ENCODE results near the gene TDRD5. TPM values are rescaled to one million over a fixed set of nuclear protein-coding genes. Genes with fewer than 3 reads are reported as not detected.

TDRD5 gene
- total RNA-seq, 1 experiment from 2014 or later = 0.66 TPM

DNA sequence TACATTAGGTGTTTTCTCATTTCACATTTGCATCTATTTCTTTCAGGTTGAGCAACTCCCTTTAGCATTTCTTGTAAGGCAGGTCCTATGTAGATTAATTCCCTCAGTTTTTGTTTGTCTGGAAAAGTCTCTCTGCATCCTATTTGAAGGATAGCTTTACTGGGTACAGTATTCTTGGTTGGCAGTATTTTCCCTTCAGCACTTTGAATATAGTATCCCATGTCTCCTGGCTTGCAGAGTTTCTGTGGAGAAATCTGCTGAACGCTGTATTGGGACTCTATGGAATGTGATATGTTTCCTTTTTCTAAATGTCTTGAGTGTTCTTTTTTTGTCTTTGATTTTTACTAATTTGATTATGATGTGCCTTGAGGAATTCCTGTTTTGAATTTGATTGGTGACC, 122.5 kb downstream of the TDRD5 start:
- POLR2A ChIA-PET = no interaction called here

More for the DNA sequence above, 122.5 kb downstream of the TDRD5 start:
- CTCF ChIA-PET = interaction anchor here (14.4 kb wide), 1 partner anchor 98 kb away, joined by 914 read pairs; no protein-coding TSS in a partner anchor
- Mint-ChIP-seq H3K4me1 (no peaks in the 10 kb centered on the region), H3K36me3 (peaks cover 36% of the 10 kb centered on the region), H3K27me3 (ENCODE audit: low read depth) (peaks cover 11% of the 10 kb centered on the region), H3K4me3 (no peak overlapping the region), H3K9me3 (peaks cover 59% of the 10 kb centered on the region), H3K27ac (no peak overlapping the region)
- TF ChIP-seq IRF2 (CRISPR knock-in tag; IDR thresholded peaks at IDR 0.05; ENCODE audit: borderline replicate concordance, low read depth) = no peak
- TF ChIP-seq, protein P1, sequence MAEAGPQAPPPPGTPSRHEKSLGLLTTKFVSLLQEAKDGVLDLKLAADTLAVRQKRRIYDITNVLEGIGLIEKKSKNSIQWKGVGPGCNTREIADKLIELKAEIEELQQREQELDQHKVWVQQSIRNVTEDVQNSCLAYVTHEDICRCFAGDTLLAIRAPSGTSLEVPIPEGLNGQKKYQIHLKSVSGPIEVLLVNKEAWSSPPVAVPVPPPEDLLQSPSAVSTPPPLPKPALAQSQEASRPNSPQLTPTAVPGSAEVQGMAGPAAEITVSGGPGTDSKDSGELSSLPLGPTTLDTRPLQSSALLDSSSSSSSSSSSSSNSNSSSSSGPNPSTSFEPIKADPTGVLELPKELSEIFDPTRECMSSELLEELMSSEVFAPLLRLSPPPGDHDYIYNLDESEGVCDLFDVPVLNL (CRISPR knock-in tag; IDR thresholded peaks at IDR 0.05; ENCODE audit: borderline replicate concordance, low read depth) = no peak
- no peak for TF ChIP-seq ZNF423 (CRISPR knock-in tag; IDR thresholded peaks at IDR 0.05)
- no peak for TF ChIP-seq NFATC4 (CRISPR knock-in tag; IDR thresholded peaks at IDR 0.05)
- no peak for TF ChIP-seq NR2C2 (CRISPR knock-in tag; IDR thresholded peaks at IDR 0.05)
- TF ChIP-seq, protein P2, sequence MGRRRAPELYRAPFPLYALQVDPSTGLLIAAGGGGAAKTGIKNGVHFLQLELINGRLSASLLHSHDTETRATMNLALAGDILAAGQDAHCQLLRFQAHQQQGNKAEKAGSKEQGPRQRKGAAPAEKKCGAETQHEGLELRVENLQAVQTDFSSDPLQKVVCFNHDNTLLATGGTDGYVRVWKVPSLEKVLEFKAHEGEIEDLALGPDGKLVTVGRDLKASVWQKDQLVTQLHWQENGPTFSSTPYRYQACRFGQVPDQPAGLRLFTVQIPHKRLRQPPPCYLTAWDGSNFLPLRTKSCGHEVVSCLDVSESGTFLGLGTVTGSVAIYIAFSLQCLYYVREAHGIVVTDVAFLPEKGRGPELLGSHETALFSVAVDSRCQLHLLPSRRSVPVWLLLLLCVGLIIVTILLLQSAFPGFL (CRISPR knock-in tag; IDR thresholded peaks at IDR 0.05; ENCODE audit: borderline replicate concordance) = no peak
- no peak for TF ChIP-seq FOXK1 (CRISPR knock-in tag; IDR thresholded peaks at IDR 0.05)
- no peak for TF ChIP-seq E2F5 (CRISPR knock-in tag; IDR thresholded peaks at IDR 0.05)
- TF ChIP-seq, protein P3, sequence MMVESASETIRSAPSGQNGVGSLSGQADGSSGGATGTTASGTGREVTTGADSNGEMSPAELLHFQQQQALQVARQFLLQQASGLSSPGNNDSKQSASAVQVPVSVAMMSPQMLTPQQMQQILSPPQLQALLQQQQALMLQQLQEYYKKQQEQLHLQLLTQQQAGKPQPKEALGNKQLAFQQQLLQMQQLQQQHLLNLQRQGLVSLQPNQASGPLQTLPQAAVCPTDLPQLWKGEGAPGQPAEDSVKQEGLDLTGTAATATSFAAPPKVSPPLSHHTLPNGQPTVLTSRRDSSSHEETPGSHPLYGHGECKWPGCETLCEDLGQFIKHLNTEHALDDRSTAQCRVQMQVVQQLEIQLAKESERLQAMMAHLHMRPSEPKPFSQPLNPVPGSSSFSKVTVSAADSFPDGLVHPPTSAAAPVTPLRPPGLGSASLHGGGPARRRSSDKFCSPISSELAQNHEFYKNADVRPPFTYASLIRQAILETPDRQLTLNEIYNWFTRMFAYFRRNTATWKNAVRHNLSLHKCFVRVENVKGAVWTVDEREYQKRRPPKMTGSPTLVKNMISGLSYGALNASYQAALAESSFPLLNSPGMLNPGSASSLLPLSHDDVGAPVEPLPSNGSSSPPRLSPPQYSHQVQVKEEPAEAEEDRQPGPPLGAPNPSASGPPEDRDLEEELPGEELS (CRISPR knock-in tag; IDR thresholded peaks at IDR 0.05) = no peak
- no peak for TF ChIP-seq MAX (CRISPR knock-in tag; IDR thresholded peaks at IDR 0.05)
- no peak for TF ChIP-seq ZNF121 (CRISPR knock-in tag; IDR thresholded peaks at IDR 0.05)
- TF ChIP-seq, protein P4, sequence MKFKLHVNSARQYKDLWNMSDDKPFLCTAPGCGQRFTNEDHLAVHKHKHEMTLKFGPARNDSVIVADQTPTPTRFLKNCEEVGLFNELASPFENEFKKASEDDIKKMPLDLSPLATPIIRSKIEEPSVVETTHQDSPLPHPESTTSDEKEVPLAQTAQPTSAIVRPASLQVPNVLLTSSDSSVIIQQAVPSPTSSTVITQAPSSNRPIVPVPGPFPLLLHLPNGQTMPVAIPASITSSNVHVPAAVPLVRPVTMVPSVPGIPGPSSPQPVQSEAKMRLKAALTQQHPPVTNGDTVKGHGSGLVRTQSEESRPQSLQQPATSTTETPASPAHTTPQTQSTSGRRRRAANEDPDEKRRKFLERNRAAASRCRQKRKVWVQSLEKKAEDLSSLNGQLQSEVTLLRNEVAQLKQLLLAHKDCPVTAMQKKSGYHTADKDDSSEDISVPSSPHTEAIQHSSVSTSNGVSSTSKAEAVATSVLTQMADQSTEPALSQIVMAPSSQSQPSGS (CRISPR knock-in tag; IDR thresholded peaks at IDR 0.05; ENCODE audit: borderline replicate concordance, low read depth) = no peak
- no peak for TF ChIP-seq NFE2L1 (CRISPR knock-in tag; IDR thresholded peaks at IDR 0.05)
- TF ChIP-seq, protein P5, sequence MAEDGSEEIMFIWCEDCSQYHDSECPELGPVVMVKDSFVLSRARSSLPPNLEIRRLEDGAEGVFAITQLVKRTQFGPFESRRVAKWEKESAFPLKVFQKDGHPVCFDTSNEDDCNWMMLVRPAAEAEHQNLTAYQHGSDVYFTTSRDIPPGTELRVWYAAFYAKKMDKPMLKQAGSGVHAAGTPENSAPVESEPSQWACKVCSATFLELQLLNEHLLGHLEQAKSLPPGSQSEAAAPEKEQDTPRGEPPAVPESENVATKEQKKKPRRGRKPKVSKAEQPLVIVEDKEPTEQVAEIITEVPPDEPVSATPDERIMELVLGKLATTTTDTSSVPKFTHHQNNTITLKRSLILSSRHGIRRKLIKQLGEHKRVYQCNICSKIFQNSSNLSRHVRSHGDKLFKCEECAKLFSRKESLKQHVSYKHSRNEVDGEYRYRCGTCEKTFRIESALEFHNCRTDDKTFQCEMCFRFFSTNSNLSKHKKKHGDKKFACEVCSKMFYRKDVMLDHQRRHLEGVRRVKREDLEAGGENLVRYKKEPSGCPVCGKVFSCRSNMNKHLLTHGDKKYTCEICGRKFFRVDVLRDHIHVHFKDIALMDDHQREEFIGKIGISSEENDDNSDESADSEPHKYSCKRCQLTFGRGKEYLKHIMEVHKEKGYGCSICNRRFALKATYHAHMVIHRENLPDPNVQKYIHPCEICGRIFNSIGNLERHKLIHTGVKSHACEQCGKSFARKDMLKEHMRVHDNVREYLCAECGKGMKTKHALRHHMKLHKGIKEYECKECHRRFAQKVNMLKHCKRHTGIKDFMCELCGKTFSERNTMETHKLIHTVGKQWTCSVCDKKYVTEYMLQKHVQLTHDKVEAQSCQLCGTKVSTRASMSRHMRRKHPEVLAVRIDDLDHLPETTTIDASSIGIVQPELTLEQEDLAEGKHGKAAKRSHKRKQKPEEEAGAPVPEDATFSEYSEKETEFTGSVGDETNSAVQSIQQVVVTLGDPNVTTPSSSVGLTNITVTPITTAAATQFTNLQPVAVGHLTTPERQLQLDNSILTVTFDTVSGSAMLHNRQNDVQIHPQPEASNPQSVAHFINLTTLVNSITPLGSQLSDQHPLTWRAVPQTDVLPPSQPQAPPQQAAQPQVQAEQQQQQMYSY (CRISPR knock-in tag; IDR thresholded peaks at IDR 0.05) = no peak
- no peak for TF ChIP-seq ZNF425 (CRISPR knock-in tag; conservative IDR thresholded peaks at IDR 0.05)
- TF ChIP-seq OVOL2 (CRISPR knock-in tag; IDR thresholded peaks at IDR 0.05; ENCODE audit: borderline replicate concordance) = no peak
- TF ChIP-seq AFF4 (CRISPR knock-in tag; IDR thresholded peaks at IDR 0.05; ENCODE audit: borderline replicate concordance) = no peak
- TF ChIP-seq ZNF671 (CRISPR knock-in tag; IDR thresholded peaks at IDR 0.05) = no peak
- no peak for TF ChIP-seq MYBL2 (CRISPR knock-in tag; IDR thresholded peaks at IDR 0.05)
- TF ChIP-seq SOX15 (CRISPR knock-in tag; IDR thresholded peaks at IDR 0.05) = no peak
- no peak for DNase-seq (ENCODE audit: low spot score)
- ATAC-seq = no peak

Measured in WTC11 (cell line).